K562 (cell line): Measurements from ENCODE around the gene TXN.

ENCODE experiments used
- CTCF ChIP-seq, 3 experiments: IDR thresholded peaks in 2 of 3; conservative IDR thresholded peaks in 1 of 3; 2 replicates each; pipeline ENCODE4 v1.5.1; 2011 to 2012; ENCODE audit warnings: low read length in 3 of 3, mild to moderate bottlenecking in 3 of 3, control low read depth in 2 of 3, improper control_type of control experiment in 1 of 3, inconsistent platforms in 1 of 3, low read depth in 1 of 3, mixed read lengths in 1 of 3, moderate library complexity in 1 of 3; ENCODE audit not compliant: insufficient read depth in 2 of 3
- FOXA1 ChIP-seq: fragments of 450-650 bp; IDR thresholded peaks from 2 replicates; pipeline ENCODE4 v1.6.1; 2016; ENCODE audit warnings: mild to moderate bottlenecking, borderline replicate concordance
- HDAC6 ChIP-seq: IDR thresholded peaks from 2 replicates; pipeline ENCODE4 v1.6.1; 2012; ENCODE audit warnings: low read depth, mild to moderate bottlenecking, control low read depth, inconsistent platforms, low read length, moderate library complexity
- HDGF ChIP-seq: fragments of 450-650 bp; IDR thresholded peaks from 2 replicates; pipeline ENCODE4 v1.6.1; 2016
- HMGN3 ChIP-seq: IDR thresholded peaks from 2 replicates; pipeline ENCODE4 v1.6.1; 2011; ENCODE audit warnings: borderline replicate concordance, low read depth, mild to moderate bottlenecking, mixed read lengths, low read length; ENCODE audit not compliant: insufficient read length; ENCODE audit errors: extremely low read depth
- SAFB2 ChIP-seq: fragments of 200-400 bp; formaldehyde crosslinking; IDR thresholded peaks from 2 replicates; pipeline ENCODE4 v1.6.1; 2018; ENCODE audit warnings: borderline replicate concordance, low read length, low read depth, moderate library complexity; ENCODE audit not compliant: severe bottlenecking
- SP1 ChIP-seq: sonication (generic); formaldehyde crosslinking; IDR thresholded peaks from 2 replicates; pipeline ENCODE4 v1.8.1; 2022; ENCODE audit warnings: mild to moderate bottlenecking, missing genetic modification reagents
- ZKSCAN1 ChIP-seq: fragments of 150-350 bp; IDR thresholded peaks from 2 replicates; pipeline ENCODE4 v1.6.1; 2016; ENCODE audit warnings: low read depth, low read length
- ZNF140 ChIP-seq: fragments of 250-450 bp; sonication (Bioruptor Pico); IDR thresholded peaks from 2 replicates; pipeline ENCODE4 v1.8.0; 2021; ENCODE audit warnings: moderate library complexity, mild to moderate bottlenecking, inconsistent platforms
- ZNF217 ChIP-seq: sonication (generic); formaldehyde crosslinking; IDR thresholded peaks from 2 replicates; pipeline ENCODE4 v1.8.0; 2022; ENCODE audit warnings: mild to moderate bottlenecking, missing genetic modification reagents
- ZNF274 ChIP-seq: IDR thresholded peaks from 2 replicates; pipeline ENCODE4 v1.6.1; 2011; ENCODE audit warnings: low read depth, mild to moderate bottlenecking, low read length, moderate library complexity, borderline replicate concordance
- TF ChIP-seq, protein P1 (sequence below): fragments of 450-650 bp; IDR thresholded peaks from 2 replicates; pipeline ENCODE4 v1.6.1; 2016; ENCODE audit warnings: low read depth

DNA sequence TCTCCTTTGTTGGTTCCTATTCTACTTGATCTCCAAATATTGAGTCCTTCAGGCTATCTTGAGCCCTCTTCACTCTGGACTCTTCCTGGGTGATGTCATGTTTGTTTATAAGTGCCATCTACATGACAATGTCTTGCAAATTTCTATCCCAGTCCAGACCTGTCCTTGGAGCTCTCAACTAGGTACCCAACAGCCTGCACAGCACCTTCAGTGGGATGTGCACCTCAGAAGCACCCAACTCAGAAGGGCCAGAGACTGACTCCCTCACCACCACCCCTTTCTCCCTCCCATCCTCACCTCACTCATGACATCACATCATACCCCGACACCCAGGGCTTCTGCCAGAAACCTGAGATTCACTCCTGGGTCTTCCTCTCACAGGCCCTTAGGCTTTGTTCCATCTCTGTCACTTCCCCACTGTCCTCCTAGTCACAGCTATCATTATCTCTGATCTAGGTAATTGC, 14.4 kb downstream of the TXN start:
- TF ChIP-seq, protein P1, sequence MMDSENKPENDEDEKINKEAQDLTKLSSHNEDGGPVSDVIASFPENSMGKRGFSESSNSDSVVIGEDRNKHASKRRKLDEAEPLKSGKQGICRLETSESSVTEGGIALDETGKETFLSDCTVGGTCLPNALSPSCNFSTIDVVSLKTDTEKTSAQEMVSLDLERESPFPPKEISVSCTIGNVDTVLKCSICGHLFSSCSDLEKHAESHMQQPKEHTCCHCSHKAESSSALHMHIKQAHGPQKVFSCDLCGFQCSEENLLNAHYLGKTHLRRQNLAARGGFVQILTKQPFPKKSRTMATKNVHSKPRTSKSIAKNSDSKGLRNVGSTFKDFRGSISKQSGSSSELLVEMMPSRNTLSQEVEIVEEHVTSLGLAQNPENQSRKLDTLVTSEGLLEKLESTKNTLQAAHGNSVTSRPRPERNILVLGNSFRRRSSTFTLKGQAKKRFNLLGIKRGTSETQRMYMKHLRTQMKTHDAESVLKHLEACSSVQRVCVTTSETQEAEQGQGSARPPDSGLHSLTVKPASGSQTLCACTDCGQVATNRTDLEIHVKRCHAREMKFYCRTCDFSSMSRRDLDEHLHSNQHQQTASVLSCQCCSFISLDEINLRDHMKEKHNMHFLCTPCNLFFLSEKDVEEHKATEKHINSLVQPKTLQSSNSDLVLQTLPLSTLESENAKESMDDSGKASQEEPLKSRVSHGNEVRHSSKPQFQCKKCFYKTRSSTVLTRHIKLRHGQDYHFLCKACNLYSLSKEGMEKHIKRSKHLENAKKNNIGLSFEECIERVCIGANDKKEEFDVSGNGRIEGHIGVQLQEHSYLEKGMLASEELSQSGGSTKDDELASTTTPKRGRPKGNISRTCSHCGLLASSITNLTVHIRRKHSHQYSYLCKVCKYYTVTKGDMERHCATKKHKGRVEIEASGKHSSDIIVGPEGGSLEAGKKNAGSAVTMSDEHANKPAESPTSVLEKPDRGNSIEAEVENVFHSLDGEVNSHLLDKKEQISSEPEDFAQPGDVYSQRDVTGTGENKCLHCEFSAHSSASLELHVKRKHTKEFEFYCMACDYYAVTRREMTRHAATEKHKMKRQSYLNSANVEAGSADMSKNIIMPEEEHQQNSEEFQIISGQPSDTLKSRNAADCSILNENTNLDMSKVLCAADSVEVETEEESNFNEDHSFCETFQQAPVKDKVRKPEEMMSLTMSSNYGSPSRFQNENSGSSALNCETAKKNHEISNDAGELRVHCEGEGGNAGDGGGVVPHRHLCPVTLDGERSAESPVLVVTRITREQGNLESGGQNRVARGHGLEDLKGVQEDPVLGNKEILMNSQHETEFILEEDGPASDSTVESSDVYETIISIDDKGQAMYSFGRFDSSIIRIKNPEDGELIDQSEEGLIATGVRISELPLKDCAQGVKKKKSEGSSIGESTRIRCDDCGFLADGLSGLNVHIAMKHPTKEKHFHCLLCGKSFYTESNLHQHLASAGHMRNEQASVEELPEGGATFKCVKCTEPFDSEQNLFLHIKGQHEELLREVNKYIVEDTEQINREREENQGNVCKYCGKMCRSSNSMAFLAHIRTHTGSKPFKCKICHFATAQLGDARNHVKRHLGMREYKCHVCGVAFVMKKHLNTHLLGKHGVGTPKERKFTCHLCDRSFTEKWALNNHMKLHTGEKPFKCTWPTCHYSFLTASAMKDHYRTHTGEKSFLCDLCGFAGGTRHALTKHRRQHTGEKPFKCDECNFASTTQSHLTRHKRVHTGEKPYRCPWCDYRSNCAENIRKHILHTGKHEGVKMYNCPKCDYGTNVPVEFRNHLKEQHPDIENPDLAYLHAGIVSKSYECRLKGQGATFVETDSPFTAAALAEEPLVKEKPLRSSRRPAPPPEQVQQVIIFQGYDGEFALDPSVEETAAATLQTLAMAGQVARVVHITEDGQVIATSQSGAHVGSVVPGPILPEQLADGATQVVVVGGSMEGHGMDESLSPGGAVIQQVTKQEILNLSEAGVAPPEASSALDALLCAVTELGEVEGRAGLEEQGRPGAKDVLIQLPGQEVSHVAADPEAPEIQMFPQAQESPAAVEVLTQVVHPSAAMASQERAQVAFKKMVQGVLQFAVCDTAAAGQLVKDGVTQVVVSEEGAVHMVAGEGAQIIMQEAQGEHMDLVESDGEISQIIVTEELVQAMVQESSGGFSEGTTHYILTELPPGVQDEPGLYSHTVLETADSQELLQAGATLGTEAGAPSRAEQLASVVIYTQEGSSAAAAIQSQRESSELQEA, result no peak
- TF ChIP-seq ZKSCAN1, result no peak
- TF ChIP-seq HMGN3, result no peak
- TF ChIP-seq HDAC6, result no peak
- no peak for TF ChIP-seq FOXA1
- TF ChIP-seq ZNF217, result no peak
- TF ChIP-seq CTCF (IDR thresholded peaks at IDR 0.05 in 2 of 3, conservative IDR thresholded peaks at IDR 0.05 in 1 of 3; ENCODE audit: insufficient read depth in 2 of 3, low read depth in 1 of 3, low read length in 3 of 3), result no peak
- no peak for TF ChIP-seq SP1 (CRISPR knock-in tag)
- no peak for TF ChIP-seq ZNF274
- no peak for TF ChIP-seq ZNF140 (CRISPR knock-in tag)
- no peak for TF ChIP-seq SAFB2
- TF ChIP-seq HDGF, result no peak
